Activated CD8-positive, alpha-beta T cell treated with anti-CD3 and anti-CD28 coated beads for 36 hours (primary cell): ENCODE data around the gene SLC17A8. TPM values are rescaled to one million over a fixed set of nuclear protein-coding genes. Genes with fewer than 3 reads are reported as not detected.
A peak's percentile ranks its signal among the peaks of the same experiment; 100 is the strongest.

ENCODE experiments used
- ATAC-seq: fragments of 200-7000 bp; cut with Tn5 transposase; one replicate; pipeline ENCODE4 v1.10.0; 2021; ENCODE audit warnings: mild to moderate bottlenecking, moderate library complexity
- CTCF ChIA-PET: fragments of 350-600 bp; sonication (Branson Sonifier 250); formaldehyde crosslinking; loops from one replicate; lab custom pipeline; 2021; ENCODE audit warnings: antibody characterized with exemption; lab: Charles Lee
- POLR2A ChIA-PET: fragments of 350-600 bp; sonication (Branson Sonifier 250); formaldehyde crosslinking; loops from one replicate; lab custom pipeline; 2021; ENCODE audit warnings: antibody characterized with exemption; lab: Charles Lee
- DNase-seq: peaks from one replicate; pipeline ENCODE4 v3.0.0-alpha.2; 2020
- H3K27ac Mint-ChIP-seq: one replicate; pipeline ENCODE4 v1.8.0; 2021; ENCODE audit warnings: mild to moderate bottlenecking, mixed read lengths
- H3K27me3 Mint-ChIP-seq: one replicate; pipeline ENCODE4 v1.8.0; 2021; ENCODE audit warnings: mixed read lengths
- H3K36me3 Mint-ChIP-seq: one replicate; pipeline ENCODE4 v1.8.0; 2021; ENCODE audit warnings: low read depth, mixed read lengths
- H3K4me1 Mint-ChIP-seq: one replicate; pipeline ENCODE4 v1.8.0; 2021; ENCODE audit warnings: low read depth, mixed read lengths
- H3K4me3 Mint-ChIP-seq: one replicate; pipeline ENCODE4 v1.8.0; 2021; ENCODE audit warnings: mild to moderate bottlenecking, moderate library complexity, mixed read lengths
- H3K9me3 Mint-ChIP-seq: one replicate; pipeline ENCODE4 v1.8.0; 2021; ENCODE audit warnings: mixed read lengths
- intact Hi-C: fragments of 100-400 bp; cut with micrococcal nuclease; formaldehyde crosslinking; loops from one replicate; pipeline ENCODE4 v1.10.0; 2022
- total RNA-seq, 2 experiments: library from RNA; stranded (reverse); gene quantifications; one replicate each; pipeline ENCODE4 v1.2.3, GENCODE V29; 2021
- TF ChIP-seq, protein P1 (sequence below): fragments of 200-600 bp; IDR thresholded peaks from one replicate; pipeline ENCODE4 v1.8.0; 2022; ENCODE audit warnings: antibody characterized with exemption, mild to moderate bottlenecking

Gene SLC17A8
- total RNA-seq, 2 experiments from 2014 or later, result not detected

DNA sequence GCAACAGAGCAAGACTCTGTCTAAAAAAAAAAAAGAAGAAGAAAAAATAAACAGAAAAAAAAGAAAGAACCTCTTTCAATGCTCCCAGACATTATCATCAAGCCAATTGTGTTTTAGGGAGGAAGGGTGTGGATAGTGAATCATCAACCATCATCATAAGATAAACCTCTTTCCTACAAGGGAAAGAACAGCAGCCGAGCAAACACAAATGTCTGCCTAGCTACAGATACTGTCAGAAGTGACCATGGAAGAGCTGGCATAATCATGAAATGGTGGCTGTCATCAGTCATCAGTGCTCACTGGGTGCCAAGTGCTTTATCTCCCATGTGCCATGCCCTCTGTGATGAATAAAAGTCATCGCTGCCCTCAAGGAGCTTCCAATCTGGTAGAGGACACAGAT, 46.6 kb downstream of the SLC17A8 start:
- Mint-ChIP-seq H3K9me3 (no peaks in the 10 kb centered on the region), H3K36me3 (no peaks in the 10 kb centered on the region), H3K4me1 (no peaks in the 10 kb centered on the region), H3K4me3 (no peak overlapping the region), H3K27me3 (no peaks in the 10 kb centered on the region), H3K27ac (no peak overlapping the region)
- TF ChIP-seq, protein P1, sequence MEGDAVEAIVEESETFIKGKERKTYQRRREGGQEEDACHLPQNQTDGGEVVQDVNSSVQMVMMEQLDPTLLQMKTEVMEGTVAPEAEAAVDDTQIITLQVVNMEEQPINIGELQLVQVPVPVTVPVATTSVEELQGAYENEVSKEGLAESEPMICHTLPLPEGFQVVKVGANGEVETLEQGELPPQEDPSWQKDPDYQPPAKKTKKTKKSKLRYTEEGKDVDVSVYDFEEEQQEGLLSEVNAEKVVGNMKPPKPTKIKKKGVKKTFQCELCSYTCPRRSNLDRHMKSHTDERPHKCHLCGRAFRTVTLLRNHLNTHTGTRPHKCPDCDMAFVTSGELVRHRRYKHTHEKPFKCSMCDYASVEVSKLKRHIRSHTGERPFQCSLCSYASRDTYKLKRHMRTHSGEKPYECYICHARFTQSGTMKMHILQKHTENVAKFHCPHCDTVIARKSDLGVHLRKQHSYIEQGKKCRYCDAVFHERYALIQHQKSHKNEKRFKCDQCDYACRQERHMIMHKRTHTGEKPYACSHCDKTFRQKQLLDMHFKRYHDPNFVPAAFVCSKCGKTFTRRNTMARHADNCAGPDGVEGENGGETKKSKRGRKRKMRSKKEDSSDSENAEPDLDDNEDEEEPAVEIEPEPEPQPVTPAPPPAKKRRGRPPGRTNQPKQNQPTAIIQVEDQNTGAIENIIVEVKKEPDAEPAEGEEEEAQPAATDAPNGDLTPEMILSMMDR, result no peak
- ATAC-seq, result no peak
- DNase-seq, result no peak
- ChIA-PET POLR2A (no interaction called here), CTCF (interaction anchor here (1.3 to 2.7 kb wide), 7 partner anchors 13 to 249 kb away, joined by 4 to 20 read pairs (median 9); no protein-coding TSS in a partner anchor)
- intact Hi-C loops, result no loop called here

DNA sequence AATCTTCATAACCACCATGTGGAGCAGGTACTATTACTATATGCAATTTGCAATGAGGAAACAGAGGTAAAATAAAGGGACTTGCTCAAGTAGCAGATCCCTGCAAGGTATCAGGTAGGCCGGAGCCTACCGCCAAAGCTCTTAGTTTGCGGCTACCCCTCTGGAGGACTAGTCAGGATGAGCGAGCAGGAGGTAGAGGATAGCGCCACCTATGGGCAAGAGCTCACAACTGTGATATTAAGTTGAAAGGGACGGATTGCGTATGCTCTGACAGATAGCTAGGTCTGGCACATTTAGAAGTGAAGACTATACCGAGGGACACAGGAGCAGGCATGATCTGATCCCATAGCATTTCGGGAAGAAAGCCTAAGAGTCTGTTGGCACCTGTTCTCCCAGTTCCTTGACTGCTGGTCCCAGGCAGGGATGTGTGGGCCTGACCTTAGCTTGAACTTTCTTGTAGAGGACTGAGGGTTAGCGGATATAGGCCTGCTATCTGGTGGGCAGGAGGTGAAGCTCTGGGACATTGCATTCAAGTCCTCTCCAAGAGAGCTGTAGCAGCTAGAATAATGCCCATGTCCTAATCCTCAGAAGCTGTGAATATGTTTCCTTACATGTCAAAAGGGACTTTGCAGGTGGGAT, 48.0 kb downstream of the SLC17A8 start:
- intact Hi-C loops, result loop anchor here (5.0 kb wide), 1 partner anchor 173 kb away; no protein-coding TSS in a partner anchor
- DNase-seq (peak; percentile 67), ATAC-seq (peak; percentile 69)
- TF ChIP-seq, protein P1, result peak; percentile 68
- no peaks in the 10 kb centered on the region for H3K9me3 Mint-ChIP-seq
- peaks cover 8% of the 10 kb centered on the region for H3K27me3 Mint-ChIP-seq
- no peaks in the 10 kb centered on the region for H3K4me1 Mint-ChIP-seq
- no peak overlapping the region for H3K27ac Mint-ChIP-seq
- CTCF ChIA-PET, result interaction anchor here (0.6 to 2.7 kb wide), 32 partner anchors 8 to 368 kb away, joined by 3 to 20 read pairs (median 4); no protein-coding TSS in a partner anchor
- no peaks in the 10 kb centered on the region for H3K36me3 Mint-ChIP-seq
- no peak overlapping the region for H3K4me3 Mint-ChIP-seq
- POLR2A ChIA-PET, result no interaction called here

DNA sequence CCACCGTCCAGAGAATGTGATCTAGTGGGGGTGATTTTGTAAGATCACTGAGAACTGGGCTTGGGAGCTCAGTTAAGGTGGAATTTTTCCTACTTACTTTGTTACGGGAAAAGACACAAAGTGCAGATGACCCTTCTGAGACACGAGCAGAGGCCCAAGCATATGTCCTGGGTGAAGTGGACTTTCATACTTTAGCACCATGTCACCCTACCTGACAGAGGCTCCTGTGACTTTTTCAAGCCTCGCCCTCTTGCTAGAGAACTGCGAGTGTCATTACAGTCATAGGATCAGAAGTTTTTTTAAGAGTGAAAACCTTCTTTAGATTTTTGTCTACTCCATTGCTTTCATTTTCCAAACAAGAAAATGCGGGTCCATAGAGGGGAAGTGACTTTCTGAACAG, 56.1 kb downstream of the SLC17A8 start:
- no peak overlapping the region for H3K27ac Mint-ChIP-seq
- TF ChIP-seq, protein P1, result no peak
- no peaks in the 10 kb centered on the region for H3K4me1 Mint-ChIP-seq
- no peaks in the 10 kb centered on the region for H3K9me3 Mint-ChIP-seq
- ATAC-seq, result no peak
- H3K36me3 Mint-ChIP-seq, result no peaks in the 10 kb centered on the region
- POLR2A ChIA-PET, result no interaction called here
- intact Hi-C loops, result no loop called here
- H3K4me3 Mint-ChIP-seq, result no peak overlapping the region
- peaks cover 12% of the 10 kb centered on the region for H3K27me3 Mint-ChIP-seq
- CTCF ChIA-PET, result interaction anchor here (1.0 kb wide), 1 partner anchor 8 kb away, joined by 5 read pairs; no protein-coding TSS in a partner anchor
- DNase-seq, result no peak

DNA sequence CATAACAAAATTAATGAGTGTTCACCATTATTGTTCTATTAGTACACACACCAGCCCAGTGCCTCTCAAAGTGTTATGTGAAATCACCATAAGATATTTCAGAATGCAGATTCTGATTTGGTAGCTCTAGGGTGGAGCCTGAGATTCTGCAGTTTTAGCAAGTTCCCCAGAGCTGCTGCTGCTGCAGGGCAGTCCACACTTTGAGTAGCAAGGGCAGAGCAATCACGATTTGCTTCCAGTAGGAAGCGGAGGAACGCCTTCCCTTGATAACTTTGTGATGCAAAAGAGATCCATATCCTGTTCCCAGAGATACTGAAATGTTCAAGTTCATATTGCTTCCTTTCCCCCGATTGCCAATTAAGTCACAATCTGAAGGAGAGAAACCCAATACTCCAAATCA, 57.9 kb downstream of the SLC17A8 start:
- peaks cover 5% of the 10 kb centered on the region for H3K27me3 Mint-ChIP-seq
- no peak for ATAC-seq
- CTCF ChIA-PET, result interaction anchor here (1.8 kb wide), 1 partner anchor 10 kb away, joined by 8 read pairs; no protein-coding TSS in a partner anchor
- intact Hi-C loops, result no loop called here
- no peaks in the 10 kb centered on the region for H3K4me1 Mint-ChIP-seq
- TF ChIP-seq, protein P1, result no peak
- no peak overlapping the region for H3K4me3 Mint-ChIP-seq
- POLR2A ChIA-PET, result no interaction called here
- no peaks in the 10 kb centered on the region for H3K36me3 Mint-ChIP-seq
- no peak for DNase-seq
- H3K27ac Mint-ChIP-seq, result no peak overlapping the region
- H3K9me3 Mint-ChIP-seq, result no peaks in the 10 kb centered on the region

DNA sequence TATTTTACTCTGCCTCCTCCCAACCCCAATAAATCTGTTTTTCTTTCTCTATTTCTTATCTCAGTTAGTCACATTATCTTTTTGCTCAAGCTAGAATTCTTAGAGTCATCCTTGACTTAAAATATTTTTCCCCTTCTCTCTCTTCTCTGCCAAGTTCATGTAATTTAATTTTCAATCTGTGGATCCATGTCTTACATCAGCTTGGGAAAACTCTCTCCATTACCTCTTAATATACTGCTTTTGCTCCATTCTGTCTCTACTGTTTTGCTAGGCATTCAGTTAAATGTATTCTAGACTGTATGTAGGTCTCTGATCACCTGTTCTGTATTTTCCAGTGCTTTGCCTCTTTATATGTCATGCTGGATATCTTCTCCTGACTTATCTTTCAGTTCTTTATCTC, 65.8 kb downstream of the SLC17A8 start:
- no peak overlapping the region for H3K4me3 Mint-ChIP-seq
- H3K4me1 Mint-ChIP-seq, result no peaks in the 10 kb centered on the region
- ATAC-seq (no peak), DNase-seq (no peak)
- H3K36me3 Mint-ChIP-seq, result no peaks in the 10 kb centered on the region
- intact Hi-C loops, result no loop called here
- TF ChIP-seq, protein P1, result no peak
- peaks cover 8% of the 10 kb centered on the region for H3K27me3 Mint-ChIP-seq
- ChIA-PET CTCF (no interaction called here), POLR2A (no interaction called here)
- no peak overlapping the region for H3K27ac Mint-ChIP-seq
- H3K9me3 Mint-ChIP-seq, result peaks cover 9% of the 10 kb centered on the region
